Heart left ventricle (tissue), 13 donors: ENCODE measurements around the gene SIRT6.

Experiments
- POLR2A ChIP-seq, 2 donors: fragments of 450-650 bp; IDR thresholded peaks; one replicate each; pipeline ENCODE4 v1.6.1; 2017; ENCODE audit warnings: antibody characterized with exemption in 2 of 2, mild to moderate bottlenecking in 2 of 2, moderate library complexity in 2 of 2
- TF ChIP-seq, protein P1 (sequence below), 12 donors: fragments of 200-600 bp; sonication (generic) in 4 of 12; IDR thresholded peaks; one replicate each; pipeline versions ENCODE4 v1.5.0 to v1.8.0; 2018 to 2022; ENCODE audit warnings: antibody characterized with exemption in 12 of 12, mild to moderate bottlenecking in 5 of 12
- donor health status: ischemic (EF 13 %, LVEDD 7.1; RV severe dilation, severe dysfunction).
- donor health status: DM: no; HTN: yes; CAD: no.
- donor health status: DM: no; HTN: no; CAD: no.
- donor health status: ischemic (EF 25% LVEDD 6.9; RV normal size, moderate dysfunction).
- donor health status: ischemic (EF 25% LVEDD 5.7; RV mildly dilated, moderate dysfunction).
- donor health status: ischemic (EF 35%, LVEDD 5.7; RV mildly dilated, moderate dysfunction).
- donor health status: nonischemic (EF 11% LVEDD 7.7; RV severe dilation, severe dysfunction).
- donor health status: DM: yes; HTN: yes; CAD: no.
- donor health status: PGD.
- donor health status: ischemic (EF 29% LVEDD 5.4; RV normal size, mild dysfunction).
- donor health status: nonischemic (EF 23%, LVEDD 6.1; RV moderate dilation, normal function).

GRCh38 chr19:4224470-4224869 is 42.1 kb upstream of the SIRT6 start:
- TF ChIP-seq, protein P1, sequence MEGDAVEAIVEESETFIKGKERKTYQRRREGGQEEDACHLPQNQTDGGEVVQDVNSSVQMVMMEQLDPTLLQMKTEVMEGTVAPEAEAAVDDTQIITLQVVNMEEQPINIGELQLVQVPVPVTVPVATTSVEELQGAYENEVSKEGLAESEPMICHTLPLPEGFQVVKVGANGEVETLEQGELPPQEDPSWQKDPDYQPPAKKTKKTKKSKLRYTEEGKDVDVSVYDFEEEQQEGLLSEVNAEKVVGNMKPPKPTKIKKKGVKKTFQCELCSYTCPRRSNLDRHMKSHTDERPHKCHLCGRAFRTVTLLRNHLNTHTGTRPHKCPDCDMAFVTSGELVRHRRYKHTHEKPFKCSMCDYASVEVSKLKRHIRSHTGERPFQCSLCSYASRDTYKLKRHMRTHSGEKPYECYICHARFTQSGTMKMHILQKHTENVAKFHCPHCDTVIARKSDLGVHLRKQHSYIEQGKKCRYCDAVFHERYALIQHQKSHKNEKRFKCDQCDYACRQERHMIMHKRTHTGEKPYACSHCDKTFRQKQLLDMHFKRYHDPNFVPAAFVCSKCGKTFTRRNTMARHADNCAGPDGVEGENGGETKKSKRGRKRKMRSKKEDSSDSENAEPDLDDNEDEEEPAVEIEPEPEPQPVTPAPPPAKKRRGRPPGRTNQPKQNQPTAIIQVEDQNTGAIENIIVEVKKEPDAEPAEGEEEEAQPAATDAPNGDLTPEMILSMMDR (IDR thresholded peaks at IDR 0.05), result no peak
- no peak for TF ChIP-seq POLR2A (IDR thresholded peaks at IDR 0.05)
